ENCODE measurements around the gene HDAC5.

GRCh38 chr17:44118427-44119050 lies 4.9 kb downstream of the HDAC5 start:
- TF ChIP-seq CTCF (IDR thresholded peaks at IDR 0.05; ENCODE audit: low read depth, low read length, poor library complexity, severe bottlenecking) (no peak), EZH2phosphoT487 (IDR thresholded peaks at IDR 0.05; ENCODE audit: borderline replicate concordance, low read length) (no peak)
